GM18867 (cell line): ENCODE data around the gene NCAPD3.
A peak's percentile ranks its signal among the peaks of the same experiment; 100 is the strongest.
"Not testable (repeated sequence)": the region's sequence is repeated elsewhere in the genome, so short reads cannot be mapped to it uniquely, and the experiment has no call there.

Source experiments
- ATAC-seq: cut with Tn5 transposase; IDR thresholded peaks from one replicate; pipeline ENCODE4 v1.9.1; 2021; ENCODE audit warnings: mild to moderate bottlenecking, moderate library complexity; ENCODE audit not compliant: unreplicated experiment

NCAPD3 gene

DNA sequence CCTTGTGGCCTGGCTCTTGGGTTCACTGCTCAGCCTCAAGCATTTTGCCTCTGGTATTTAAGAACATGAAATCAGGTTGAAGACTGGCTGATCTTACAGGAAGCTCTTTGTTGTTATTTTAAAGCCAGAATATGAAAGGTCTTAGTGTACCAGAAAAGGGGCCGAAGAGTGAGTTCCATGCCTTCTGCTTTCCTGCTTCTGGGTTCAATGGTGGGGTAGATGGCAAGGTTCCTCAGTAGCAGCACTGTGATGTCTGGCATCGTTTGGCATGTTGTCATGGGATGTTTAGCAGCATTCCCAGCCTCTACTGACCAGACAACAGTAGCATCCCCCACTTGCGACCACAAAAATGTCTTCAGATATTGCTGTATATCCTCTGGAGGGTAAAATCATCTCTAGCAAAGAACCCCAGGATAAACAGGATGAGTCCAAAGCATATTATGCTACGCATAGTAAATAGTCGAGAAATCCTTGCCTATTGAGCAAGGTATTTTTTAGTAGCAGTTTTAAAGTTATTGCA, 3.1 kb upstream of the NCAPD3 start:
- ATAC-seq: no peak

GRCh38 chr11:134224710-134225664, 1.2 kb upstream of the NCAPD3 start:
- ATAC-seq: peak; percentile 25

DNA sequence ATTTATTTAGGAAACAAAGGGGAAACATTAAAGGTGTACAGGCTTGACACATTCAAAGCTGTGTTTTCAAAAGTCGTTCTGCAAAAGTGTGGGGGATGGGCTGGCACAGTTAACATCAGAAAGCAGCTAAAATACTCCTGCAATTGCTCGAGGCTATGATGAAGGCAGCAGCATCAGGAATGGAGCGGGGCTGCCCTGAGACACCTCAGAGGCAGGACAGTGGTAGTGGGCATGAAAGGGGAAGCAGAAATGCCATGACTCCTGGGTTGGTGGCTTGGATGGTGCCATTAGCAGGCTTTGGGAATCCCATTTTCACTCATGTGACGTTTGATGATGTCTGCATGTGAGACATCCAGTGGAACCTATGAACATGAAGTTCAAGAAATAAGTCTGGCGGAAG, 646 bp downstream of the NCAPD3 start:
- no peak for ATAC-seq

DNA sequence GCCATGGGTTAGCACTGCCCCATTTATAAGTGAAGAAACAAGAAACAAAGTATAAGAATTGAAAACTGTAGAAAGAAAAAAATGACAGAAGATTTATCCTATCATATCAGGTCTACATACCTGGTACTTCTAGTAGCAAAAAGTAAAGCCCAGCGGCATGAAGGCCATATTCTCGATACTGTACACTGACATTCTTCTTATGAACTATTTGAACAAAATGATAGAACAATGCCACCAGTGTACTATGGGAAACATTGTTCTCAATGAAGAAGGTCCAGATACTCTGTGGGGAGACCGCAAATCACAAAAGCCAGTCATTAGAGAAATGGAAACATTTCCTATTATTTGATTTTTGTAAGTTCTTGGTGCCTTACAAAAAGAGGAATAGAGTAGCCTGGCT, 7.0 kb downstream of the NCAPD3 start:
- no peak for ATAC-seq

DNA sequence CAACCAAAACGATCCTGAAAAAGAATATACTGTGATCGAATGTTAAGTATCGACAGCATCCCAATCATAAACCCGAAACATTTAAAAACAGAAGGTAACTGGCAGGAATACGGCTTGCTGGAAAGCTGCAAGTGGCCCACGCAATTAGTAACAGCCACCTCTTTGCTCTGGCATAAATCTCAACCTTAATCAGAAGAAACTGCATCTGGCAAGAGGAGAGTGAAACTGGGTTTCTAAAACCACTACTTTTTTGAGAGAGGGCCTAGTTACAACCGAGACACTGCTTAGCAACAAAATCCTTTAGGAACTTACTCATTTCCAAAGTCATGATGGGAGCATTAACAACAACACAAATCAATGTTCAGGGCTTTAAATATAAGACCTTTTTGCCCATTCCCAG, 7.9 kb downstream of the NCAPD3 start:
- ATAC-seq: no peak

DNA sequence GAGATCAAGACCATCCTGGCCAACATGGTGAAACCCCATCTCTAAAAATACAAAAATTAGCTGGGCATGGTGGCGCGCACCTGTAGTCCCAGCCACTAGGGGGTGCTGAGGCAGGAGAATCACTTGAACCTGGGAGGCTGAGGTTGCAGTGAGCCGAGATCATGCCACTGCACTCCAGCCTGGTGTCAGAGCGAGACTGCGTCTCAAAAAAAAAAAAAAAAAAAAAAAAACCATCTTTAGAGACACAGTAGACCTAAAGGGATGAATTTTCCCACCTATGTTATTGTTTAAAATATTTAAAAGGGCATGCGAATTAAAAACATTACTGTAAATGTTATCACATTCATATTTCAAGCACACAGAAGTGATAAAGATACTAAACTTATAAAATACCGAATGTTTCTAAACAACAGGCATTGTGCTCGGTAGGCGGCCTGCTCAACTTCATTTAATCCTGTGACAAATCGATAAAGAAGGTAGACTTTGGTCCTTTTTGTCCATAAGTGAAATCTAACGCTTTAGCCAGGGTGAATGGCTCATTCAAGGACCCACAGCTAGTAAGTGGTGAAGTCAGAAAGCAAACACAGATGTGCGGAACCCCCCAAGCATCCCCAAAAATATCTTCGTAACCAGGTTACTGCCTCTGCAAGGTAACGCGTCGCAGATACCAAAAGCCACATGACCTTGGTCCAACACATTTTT, 16.1 kb downstream of the NCAPD3 start:
- no peak for ATAC-seq

- no peak for ATAC-seq
Measured at GRCh38 chr11:134206185-134206584, 17.6 kb downstream of the NCAPD3 start.

- ATAC-seq: no peak
Measured at GRCh38 chr11:134205729-134206128, 18.0 kb downstream of the NCAPD3 start.

- ATAC-seq: no peak
Measured at GRCh38 chr11:134202661-134203060, 21.1 kb downstream of the NCAPD3 start.

DNA sequence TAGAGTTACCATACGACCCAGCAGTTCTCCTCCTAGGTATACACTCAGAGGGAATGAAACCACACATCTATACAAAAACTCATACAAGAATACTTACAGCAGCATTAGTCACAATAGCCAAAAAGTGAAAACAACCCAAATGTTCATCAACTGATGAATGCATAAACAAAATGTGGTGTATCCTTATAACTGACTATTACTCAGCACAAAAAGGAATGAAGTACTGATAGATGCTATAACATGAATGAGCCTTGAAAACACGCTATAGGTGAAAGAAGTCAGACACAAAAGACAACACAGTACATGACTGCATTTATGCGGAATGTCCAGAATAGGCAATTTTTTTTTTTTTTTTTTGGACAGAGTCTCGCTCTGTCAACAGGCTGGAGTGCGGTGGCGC, 23.1 kb downstream of the NCAPD3 start:
- ATAC-seq: no peak

DNA sequence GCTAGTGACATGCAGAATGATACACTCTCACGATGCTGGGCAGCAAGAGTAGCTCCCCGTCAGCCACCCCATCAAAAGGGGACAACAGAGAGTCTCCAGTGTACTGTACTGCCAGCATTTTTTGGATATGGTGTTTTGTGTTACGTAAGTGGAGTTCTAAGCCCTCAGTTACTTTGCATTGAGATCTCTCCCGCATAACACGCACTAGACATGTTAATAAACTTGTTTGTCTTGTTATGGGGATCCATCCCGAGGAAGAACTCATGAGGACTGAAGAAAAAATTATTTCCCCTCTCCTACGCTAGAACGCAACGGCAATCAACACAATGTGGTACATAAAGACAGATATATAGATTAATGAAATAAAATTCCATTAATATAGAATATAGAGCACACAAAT, 24.2 kb downstream of the NCAPD3 start:
- no peak for ATAC-seq

GRCh38 chr11:134196756-134197155, 27.0 kb downstream of the NCAPD3 start:
- no peak for ATAC-seq

- not testable (repeated sequence) for ATAC-seq
Measured at GRCh38 chr11:134188092-134188491, 35.7 kb downstream of the NCAPD3 start.

DNA sequence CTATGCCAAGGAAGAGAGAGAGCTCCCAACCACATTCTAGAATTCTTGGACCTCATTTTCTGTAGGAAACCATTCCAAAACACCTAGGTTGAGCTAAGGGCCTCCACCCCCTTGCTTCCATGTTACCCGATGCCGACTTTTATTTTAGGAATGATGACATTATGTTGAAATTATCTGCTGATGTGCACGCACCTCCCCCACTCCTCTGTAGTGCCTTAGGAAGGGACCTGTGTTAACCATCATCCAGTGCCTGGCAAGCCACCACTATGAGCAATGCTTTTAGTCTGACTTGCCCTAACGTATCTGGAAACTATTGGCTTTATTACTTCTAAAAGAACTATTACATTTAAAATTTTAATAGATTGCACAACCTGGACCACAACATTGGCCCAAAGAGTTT, 42.1 kb downstream of the NCAPD3 start:
- ATAC-seq: no peak

DNA sequence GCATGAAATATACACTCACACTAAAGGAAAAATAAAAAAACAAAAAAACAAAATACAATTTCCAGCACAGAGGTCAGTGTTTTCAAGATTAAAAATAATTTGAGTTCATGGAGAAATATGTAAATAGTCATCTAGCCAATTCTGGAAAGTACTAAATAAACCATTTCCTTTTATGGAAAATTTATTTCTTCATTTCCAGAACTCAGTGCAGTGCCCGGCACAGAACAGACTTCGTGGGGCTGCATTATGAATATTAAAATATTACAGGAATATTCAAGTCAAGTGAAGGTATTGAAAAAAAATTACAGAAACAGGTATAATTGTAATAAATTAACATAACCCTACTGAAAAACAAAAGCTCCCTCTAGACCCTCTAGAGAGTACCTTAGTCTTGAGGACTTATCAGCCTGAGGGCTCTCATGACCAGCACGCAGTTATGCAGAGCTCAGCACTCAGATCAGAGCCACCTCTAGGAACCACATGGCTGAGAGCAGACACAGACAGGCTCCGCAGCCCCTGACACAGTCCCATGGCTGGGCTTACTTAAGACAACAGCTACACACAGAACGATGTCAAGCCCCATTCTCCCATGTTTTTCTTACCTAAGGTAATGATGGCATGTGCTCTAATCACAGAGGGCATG, 45.6 kb downstream of the NCAPD3 start:
- ATAC-seq: no peak

DNA sequence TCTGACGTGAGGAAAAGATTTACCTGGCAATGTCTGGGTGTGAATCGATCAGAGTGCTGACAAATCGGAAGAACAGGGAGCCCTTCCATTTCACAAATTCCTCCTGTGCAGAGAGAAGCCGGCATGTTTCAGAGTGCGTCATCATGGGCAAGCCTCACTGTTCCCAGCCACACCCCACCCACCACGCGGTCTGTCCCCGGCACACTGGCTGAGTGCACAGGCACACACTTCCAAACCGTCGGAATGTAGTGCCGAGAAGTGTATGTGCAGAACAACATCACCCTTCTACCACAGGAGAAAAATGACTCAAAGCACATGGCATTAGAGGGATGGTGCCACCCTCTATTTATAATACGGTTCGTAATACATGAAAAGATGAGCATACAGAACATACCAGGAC, 47.5 kb downstream of the NCAPD3 start:
- no peak for ATAC-seq

DNA sequence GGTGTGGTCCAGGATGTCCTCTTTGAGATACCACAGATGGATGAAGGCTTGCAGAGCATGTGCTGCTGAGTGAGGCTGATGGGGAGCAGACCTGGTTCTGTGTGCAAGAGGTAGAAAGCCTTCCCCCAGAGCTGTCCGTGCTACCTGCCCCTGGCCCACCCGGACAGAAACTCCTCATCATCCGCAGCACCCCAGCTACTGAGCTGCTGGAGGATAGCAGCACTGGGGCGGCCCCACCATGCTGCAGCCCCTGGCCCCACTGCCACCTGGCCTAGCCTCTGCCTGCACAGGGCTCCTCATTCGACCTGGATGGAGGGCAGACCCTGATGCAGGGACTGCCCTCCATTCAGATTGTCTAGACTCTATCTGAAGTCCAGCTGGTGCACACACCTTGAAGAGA, 50.5 kb downstream of the NCAPD3 start:
- no peak for ATAC-seq

- no peak for ATAC-seq
Measured at GRCh38 chr11:134171951-134172350, 51.8 kb downstream of the NCAPD3 start.

DNA sequence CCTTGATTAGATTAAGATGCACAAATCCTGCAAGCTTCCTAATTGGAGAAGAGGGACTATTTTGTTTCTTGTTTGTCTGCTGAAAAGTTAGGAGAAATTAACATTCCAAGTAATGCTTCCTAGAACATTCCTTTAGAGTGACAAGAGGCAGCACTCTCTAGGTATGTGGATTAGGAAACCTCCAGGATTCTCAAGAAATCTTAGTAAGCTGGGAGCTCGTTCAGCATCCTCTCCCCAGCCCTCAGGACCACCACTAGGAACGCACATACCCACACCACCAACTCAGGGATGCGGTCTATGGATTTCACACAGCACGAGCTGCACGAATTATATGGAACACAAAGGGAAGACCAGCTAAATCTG, 52.9 kb downstream of the NCAPD3 start:
- ATAC-seq: no peak

- ATAC-seq: no peak
Measured at GRCh38 chr11:134170177-134170918, 53.4 kb downstream of the NCAPD3 start.
